Endothelial cell of umbilical vein (primary cell): Measurements from ENCODE around the gene TRIM32. TPM values are rescaled to one million over a fixed set of nuclear protein-coding genes. Genes with fewer than 3 reads are reported as not detected.

Source experiments
- BruUV-seq: library from RNA; stranded (reverse); fragments of 400-500 nt; replicated peaks from 2 replicates; lab custom pipeline; 2021; lab: Mats Ljungman, UMichigan
- CTCF ChIA-PET: fragments of 300-600, 350-600 bp; sonication (Branson Sonifier 250); formaldehyde crosslinking; loops from one replicate; lab custom pipeline; 2021; ENCODE audit warnings: antibody characterized with exemption, inconsistent platforms; lab: Charles Lee
- POLR2A ChIA-PET: fragments of 300-600, 350-600 bp; sonication (Branson Sonifier 250); formaldehyde crosslinking; loops from one replicate; lab custom pipeline; 2021; ENCODE audit warnings: antibody characterized with exemption, inconsistent platforms; lab: Charles Lee
- DNase-seq: peaks from one replicate; pipeline ENCODE4 v3.0.0-alpha.2; 2011; ENCODE audit warnings: low read depth, low spot score
- FAIRE-seq: peaks from 2 replicates; lab custom pipeline; 2011; peaks lifted over from hg19 to GRCh38; lab: Jason Lieb, UNC
- H2AFZ ChIP-seq: 2 replicates; pipeline ENCODE4 v1.6.0; 2012; ENCODE audit warnings: low read depth, low read length, control low read depth, inconsistent platforms
- H3K27ac ChIP-seq: 2 replicates; pipeline ENCODE4 v1.5.1; 2011; ENCODE audit warnings: low read depth, mild to moderate bottlenecking, control low read depth, low read length, moderate library complexity; ENCODE audit not compliant: insufficient read depth
- H3K27me3 ChIP-seq, 2 experiments: 2 replicates each; pipeline versions ENCODE4 v1.6.0 to v1.6.1; 2011; ENCODE audit warnings: low read length in 2 of 2, mixed read lengths in 1 of 2; ENCODE audit not compliant: control insufficient read depth in 2 of 2, insufficient read depth in 2 of 2
- H3K36me3 ChIP-seq, 2 experiments: 2 replicates in 1 of 2; 3 replicates in 1 of 2; pipeline ENCODE4 v1.5.1; 2011; ENCODE audit warnings: low read length in 2 of 2, mild to moderate bottlenecking in 1 of 2, moderate library complexity in 1 of 2; ENCODE audit not compliant: control insufficient read depth in 2 of 2, insufficient read depth in 2 of 2; ENCODE audit errors: extremely low read depth in 1 of 2
- H3K4me1 ChIP-seq: 3 replicates; pipeline ENCODE4 v1.5.1; 2011; ENCODE audit warnings: mild to moderate bottlenecking, low read length; ENCODE audit not compliant: control insufficient read depth, insufficient read depth; ENCODE audit errors: extremely low read depth
- H3K4me2 ChIP-seq: 2 replicates; pipeline ENCODE4 v1.6.1; 2011; ENCODE audit warnings: low read length, control low read depth, mixed read lengths; ENCODE audit not compliant: insufficient read depth
- H3K4me3 ChIP-seq, 3 experiments: fragments of 200-600 bp in 1 of 3; sonication (generic), shearing (Covaris generic) in 1 of 3; replicated peaks in 1 of 3; 2 replicates each; pipeline ENCODE4 v1.5.1; 2011 to 2016; ENCODE audit warnings: control low read depth in 3 of 3, low read length in 3 of 3, mild to moderate bottlenecking in 2 of 3, inconsistent platforms in 1 of 3, low read depth in 1 of 3, moderate library complexity in 1 of 3; ENCODE audit not compliant: insufficient read depth in 1 of 3
- H3K79me2 ChIP-seq: 2 replicates; pipeline ENCODE4 v1.6.0; 2012; ENCODE audit warnings: low read length, inconsistent platforms; ENCODE audit not compliant: control insufficient read depth, insufficient read depth
- H3K9ac ChIP-seq: replicated peaks from 2 replicates; pipeline ENCODE3; 2011; ENCODE audit warnings: low read length, control low read depth; ENCODE audit not compliant: insufficient read depth; ENCODE audit errors: extremely low read depth
- H3K9me1 ChIP-seq: replicated peaks from 3 replicates; pipeline ENCODE4 v1.6.0; 2011; ENCODE audit warnings: mild to moderate bottlenecking, low read length; ENCODE audit not compliant: control insufficient read depth, insufficient read depth; ENCODE audit errors: extremely low read depth
- H3K9me3 ChIP-seq: replicated peaks from 2 replicates; pipeline ENCODE4 v1.5.1; 2012; ENCODE audit warnings: low read length, inconsistent platforms; ENCODE audit not compliant: control insufficient read depth, insufficient read depth
- H4K20me1 ChIP-seq: replicated peaks from 2 replicates; pipeline ENCODE3; 2011; ENCODE audit warnings: mild to moderate bottlenecking, low read length; ENCODE audit not compliant: control insufficient read depth, insufficient read depth; ENCODE audit errors: extremely low read depth
- EZH2 ChIP-seq: IDR thresholded peaks from 2 replicates; pipeline ENCODE4 v1.6.1; 2012; ENCODE audit warnings: borderline replicate concordance, low read depth, mild to moderate bottlenecking, moderate library complexity, low read length, inconsistent platforms; ENCODE audit not compliant: severe bottlenecking
- FOS ChIP-seq: IDR thresholded peaks from 2 replicates; pipeline ENCODE4 v1.6.1; 2011; ENCODE audit warnings: mild to moderate bottlenecking, low read length, moderate library complexity, borderline replicate concordance; ENCODE audit not compliant: insufficient read depth
- GATA2 ChIP-seq: IDR thresholded peaks from 2 replicates; pipeline ENCODE4 v1.7.0; 2011; ENCODE audit warnings: low read depth, mild to moderate bottlenecking, moderate library complexity, mixed read lengths, low read length; ENCODE audit not compliant: insufficient read length, insufficient read depth
- JUN ChIP-seq: IDR thresholded peaks from 2 replicates; pipeline ENCODE4 v1.6.1; 2011; ENCODE audit warnings: borderline replicate concordance, low read depth; ENCODE audit not compliant: insufficient read length, insufficient read depth
- MAX ChIP-seq: IDR thresholded peaks from 2 replicates; pipeline ENCODE4 v1.6.1; 2011; ENCODE audit not compliant: insufficient read depth, insufficient read length
- POLR2AphosphoS5 ChIP-seq: IDR thresholded peaks from 2 replicates; pipeline ENCODE4 v1.6.1; 2012; ENCODE audit warnings: low read depth, mild to moderate bottlenecking, control low read depth, low read length, moderate library complexity; ENCODE audit not compliant: insufficient read depth
- dilution Hi-C: fragments of 300-500 bp; cut with MboI; formaldehyde crosslinking; loops from one replicate; pipeline ENCODE4 v1.15.0; 2019; ENCODE audit warnings: low sequenced_read_pairs; ENCODE audit not compliant: extremely low pct_ligation_motif_present
- intact Hi-C: fragments of 100-400 bp; cut with micrococcal nuclease; formaldehyde crosslinking; loops from one replicate; pipeline ENCODE4 v1.10.0; 2022
- polyA plus RNA-seq, 4 experiments: library from polyadenylated mRNA; depleted of rRNA in 3 of 4; stranded (reverse) in 3 of 4; unstranded in 1 of 4; fragments of >200 nt; gene quantifications; 2 replicates each; pipeline versions ENCODE4 v1.2.1 to v1.2.3, GENCODE V29; 2011 to 2012; ENCODE audit warnings: missing spikeins in 1 of 4
- total RNA-seq: library from RNA; stranded (reverse); gene quantifications from 2 replicates; pipeline ENCODE4 v1.2.3, GENCODE V29; 2021
- TF ChIP-seq, protein P1 (sequence below), 2 donors: IDR thresholded peaks; 1 replicate in 1 of 2; 2 replicates in 1 of 2; pipeline ENCODE4 v1.5.1; 2011; ENCODE audit warnings: low read length in 2 of 2, mild to moderate bottlenecking in 2 of 2, moderate library complexity in 2 of 2, control low read depth in 1 of 2, inconsistent platforms in 1 of 2, low read depth in 1 of 2; ENCODE audit not compliant: insufficient read depth in 1 of 2; ENCODE audit errors: extremely low read depth in 1 of 2

TRIM32 gene
- total and polyA plus RNA-seq, 2 donors (not counting 3 experiments of a cell fraction or from before 2014, with no cell fraction given), result 10.8 to 18.4 TPM

- Histone ChIP-seq H3K27ac (no peak overlapping the region), H3K4me3 (no peak overlapping the region), H3K27me3 (no peaks in the 10 kb centered on the region), H3K9me3 (no peaks in the 10 kb centered on the region), H3K36me3 (no peaks in the 10 kb centered on the region), H3K4me1 (no peaks in the 10 kb centered on the region), H3K79me2 (no peaks in the 10 kb centered on the region), H2AFZ (no peak overlapping the region), H3K9ac (no peak overlapping the region), H4K20me1 (no peaks in the 10 kb centered on the region), H3K4me2 (no peak overlapping the region), H3K9me1 (no peaks in the 10 kb centered on the region)
- CTCF ChIA-PET, result no interaction called here
- intact Hi-C loops (no loop called here), dilution Hi-C loops (no loop called here)
- BruUV-seq, result no TSS peak
- DNase-seq (no peak), FAIRE-seq (no peak)
- POLR2A ChIA-PET, result no interaction called here
- TF ChIP-seq, protein P1, sequence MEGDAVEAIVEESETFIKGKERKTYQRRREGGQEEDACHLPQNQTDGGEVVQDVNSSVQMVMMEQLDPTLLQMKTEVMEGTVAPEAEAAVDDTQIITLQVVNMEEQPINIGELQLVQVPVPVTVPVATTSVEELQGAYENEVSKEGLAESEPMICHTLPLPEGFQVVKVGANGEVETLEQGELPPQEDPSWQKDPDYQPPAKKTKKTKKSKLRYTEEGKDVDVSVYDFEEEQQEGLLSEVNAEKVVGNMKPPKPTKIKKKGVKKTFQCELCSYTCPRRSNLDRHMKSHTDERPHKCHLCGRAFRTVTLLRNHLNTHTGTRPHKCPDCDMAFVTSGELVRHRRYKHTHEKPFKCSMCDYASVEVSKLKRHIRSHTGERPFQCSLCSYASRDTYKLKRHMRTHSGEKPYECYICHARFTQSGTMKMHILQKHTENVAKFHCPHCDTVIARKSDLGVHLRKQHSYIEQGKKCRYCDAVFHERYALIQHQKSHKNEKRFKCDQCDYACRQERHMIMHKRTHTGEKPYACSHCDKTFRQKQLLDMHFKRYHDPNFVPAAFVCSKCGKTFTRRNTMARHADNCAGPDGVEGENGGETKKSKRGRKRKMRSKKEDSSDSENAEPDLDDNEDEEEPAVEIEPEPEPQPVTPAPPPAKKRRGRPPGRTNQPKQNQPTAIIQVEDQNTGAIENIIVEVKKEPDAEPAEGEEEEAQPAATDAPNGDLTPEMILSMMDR (IDR thresholded peaks at IDR 0.05; ENCODE audit: extremely low read depth in 1 of 2, insufficient read depth in 1 of 2, low read depth in 1 of 2, low read length in 2 of 2), result no peak
Observed at GRCh38 chr9:116673375-116673774, 13.7 kb upstream of the TRIM32 start.

DNA sequence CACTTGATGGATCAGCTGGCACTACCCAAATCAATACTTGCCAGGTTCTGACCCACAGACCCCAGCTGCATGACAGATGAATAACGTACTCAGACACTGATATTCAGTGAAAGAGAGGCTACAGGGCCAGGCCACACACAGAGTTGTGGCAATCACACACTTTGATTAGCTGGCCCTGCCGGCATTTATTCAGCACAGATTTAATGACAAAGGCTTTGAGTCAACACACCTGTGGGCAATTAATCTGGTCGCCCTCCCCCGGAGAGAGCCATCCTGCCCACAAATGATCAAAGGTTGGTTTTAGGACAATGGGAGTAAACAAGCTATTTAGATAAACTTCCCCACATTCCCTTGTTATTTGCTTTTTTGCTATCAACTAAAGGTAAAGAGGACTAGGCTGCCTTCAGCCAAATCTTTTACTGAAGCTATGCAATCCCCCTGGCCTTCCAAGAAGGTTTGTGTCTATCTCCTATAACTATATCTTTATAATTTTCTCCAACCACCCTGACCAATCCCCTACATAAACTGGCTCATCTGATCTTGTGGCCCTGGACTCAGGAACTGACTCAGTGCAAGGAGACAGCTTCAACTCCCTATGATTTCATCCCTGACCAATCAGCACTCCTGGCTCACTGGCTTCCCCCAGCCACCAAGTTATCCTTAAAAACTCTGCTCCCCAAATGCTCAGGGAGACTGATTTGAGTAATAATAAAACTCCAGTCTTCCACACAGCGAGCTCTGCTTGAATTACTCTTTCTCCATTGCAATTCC lies 12.7 kb upstream of the TRIM32 start:
- H4K20me1 ChIP-seq, result no peaks in the 10 kb centered on the region
- intact Hi-C loops (no loop called here), dilution Hi-C loops (no loop called here)
- POLR2A ChIA-PET, result no interaction called here
- H3K36me3 ChIP-seq, result no peaks in the 10 kb centered on the region
- TF ChIP-seq EZH2 (no peak), FOS (no peak), GATA2 (no peak), POLR2AphosphoS5 (no peak), JUN (no peak), MAX (no peak)
- FAIRE-seq (no peak), DNase-seq (no peak)
- H2AFZ ChIP-seq, result no peak overlapping the region
- H3K79me2 ChIP-seq, result no peaks in the 10 kb centered on the region
- CTCF ChIA-PET, result no interaction called here
- H3K27ac ChIP-seq, result no peak overlapping the region
- H3K27me3 ChIP-seq, result no peaks in the 10 kb centered on the region
- no peaks in the 10 kb centered on the region for H3K9me3 ChIP-seq
- no peak overlapping the region for H3K9ac ChIP-seq
- H3K4me1 ChIP-seq, result no peaks in the 10 kb centered on the region
- H3K4me2 ChIP-seq, result no peak overlapping the region
- no peak overlapping the region for H3K4me3 ChIP-seq
- no TSS peak for BruUV-seq
- H3K9me1 ChIP-seq, result no peaks in the 10 kb centered on the region
